B cell (primary cell): ENCODE measurements around the gene MCOLN3. TPM values are rescaled to one million over a fixed set of nuclear protein-coding genes. Genes with fewer than 3 reads are reported as not detected.

Source experiments
- ATAC-seq: fragments of 200-7000 bp; cut with Tn5 transposase; one replicate; pipeline ENCODE4 v1.10.0; 2021; ENCODE audit warnings: low read depth, mild to moderate bottlenecking, moderate number of reproducible peaks, moderate library complexity
- CTCF ChIA-PET: fragments of 350-600 bp; sonication (Branson Sonifier 250); formaldehyde crosslinking; loops from one replicate; lab custom pipeline; 2021; ENCODE audit warnings: antibody characterized with exemption, inconsistent platforms; lab: Charles Lee
- POLR2A ChIA-PET: fragments of 350-600 bp; sonication (Branson Sonifier 250); formaldehyde crosslinking; loops from one replicate; lab custom pipeline; 2021; ENCODE audit warnings: antibody characterized with exemption; lab: Charles Lee
- DNase-seq: peaks from one replicate; pipeline ENCODE4 v3.0.0; 2013
- H2AFZ ChIP-seq: 2 replicates; pipeline ENCODE4 v1.6.1; 2012; ENCODE audit warnings: mild to moderate bottlenecking, low read depth, low read length; ENCODE audit not compliant: insufficient read depth, poor library complexity, severe bottlenecking
- H3K27ac ChIP-seq, 2 donors: 1 replicate in 1 of 2; 2 replicates in 1 of 2; pipeline ENCODE4 v1.5.1; 2012 to 2013; ENCODE audit warnings: low read length in 2 of 2, mild to moderate bottlenecking in 2 of 2, moderate library complexity in 1 of 2
- H3K27me3 ChIP-seq, 4 experiments: fragments of 200-600 bp in 1 of 4; sonication (generic) in 1 of 4; replicated peaks in 1 of 4; 1 replicate in 2 of 4; 2 replicates in 2 of 4; pipeline versions ENCODE4 v1.6.1 to v1.7.0; 2013 to 2016; ENCODE audit warnings: low read length in 3 of 4, mild to moderate bottlenecking in 2 of 4, mixed read lengths in 1 of 4, moderate library complexity in 1 of 4; ENCODE audit not compliant: insufficient read depth in 4 of 4, control insufficient read depth in 3 of 4; ENCODE audit errors: control extremely low read depth in 1 of 4
- H3K36me3 ChIP-seq, 2 experiments: replicated peaks in 1 of 2; 1 replicate in 1 of 2; 2 replicates in 1 of 2; pipeline versions ENCODE4 v1.6.1 to v1.7.1; 2013; ENCODE audit warnings: low read length in 1 of 2; ENCODE audit not compliant: insufficient read depth in 2 of 2, control insufficient read depth in 1 of 2; ENCODE audit errors: control extremely low read depth in 1 of 2, extremely low read depth in 1 of 2
- H3K4me1 ChIP-seq, 2 donors: fragments of 200-600 bp in 1 of 2; sonication (generic) in 1 of 2; 1 replicate in 1 of 2; 2 replicates in 1 of 2; pipeline versions ENCODE4 v1.5.1 to v1.6.1; 2013 to 2017; ENCODE audit warnings: low read length in 2 of 2; ENCODE audit not compliant: control insufficient read depth in 2 of 2, insufficient read depth in 2 of 2
- H3K4me2 ChIP-seq: replicated peaks from 2 replicates; pipeline ENCODE3; 2012; ENCODE audit warnings: mild to moderate bottlenecking, low read depth, low read length; ENCODE audit not compliant: poor library complexity, severe bottlenecking
- H3K4me3 ChIP-seq, 5 experiments: fragments of 200-600 bp in 1 of 5; sonication (generic) in 1 of 5; 1 replicate in 3 of 5; 2 replicates in 2 of 5; pipeline versions ENCODE4 v1.5.1 to v1.7.0; 2011 to 2016; ENCODE audit warnings: low read length in 4 of 5, mild to moderate bottlenecking in 4 of 5, low read depth in 2 of 5, control low read depth in 1 of 5, moderate library complexity in 1 of 5; ENCODE audit not compliant: insufficient read depth in 1 of 5; ENCODE audit errors: control extremely low read depth in 1 of 5, extremely low read depth in 1 of 5
- H3K79me2 ChIP-seq: fragments of 200-600 bp; sonication (generic); one replicate; pipeline ENCODE4 v1.6.0; 2016; ENCODE audit warnings: low read length; ENCODE audit not compliant: control insufficient read depth, insufficient read depth
- H3K9ac ChIP-seq: fragments of 200-600 bp; sonication (generic); 2 replicates; pipeline ENCODE4 v1.6.1; 2017; ENCODE audit warnings: mild to moderate bottlenecking, low read length, moderate library complexity
- H3K9me3 ChIP-seq, 3 donors: one replicate each; pipeline versions ENCODE4 v1.6.1 to v1.7.1; 2013; ENCODE audit warnings: low read length in 2 of 3; ENCODE audit not compliant: control insufficient read depth in 2 of 3, insufficient read depth in 1 of 3; ENCODE audit errors: control extremely low read depth in 1 of 3
- H4K20me1 ChIP-seq: 2 replicates; pipeline ENCODE4 v1.6.0; 2012; ENCODE audit warnings: mild to moderate bottlenecking, low read length; ENCODE audit not compliant: insufficient read depth, control insufficient read depth, poor library complexity, severe bottlenecking
- H3K27ac Mint-ChIP-seq: one replicate; pipeline ENCODE4 v1.8.0; 2021; ENCODE audit warnings: mixed read lengths
- H3K27me3 Mint-ChIP-seq: one replicate; pipeline ENCODE4 v1.8.0; 2021; ENCODE audit warnings: mixed read lengths
- H3K4me1 Mint-ChIP-seq: one replicate; pipeline ENCODE4 v1.8.0; 2021; ENCODE audit warnings: mixed read lengths
- H3K4me3 Mint-ChIP-seq: one replicate; pipeline ENCODE4 v1.8.0; 2021; ENCODE audit warnings: mixed read lengths
- H3K9me3 Mint-ChIP-seq: one replicate; pipeline ENCODE4 v1.8.0; 2022; ENCODE audit warnings: mixed read lengths; ENCODE audit not compliant: insufficient read depth
- CTCF ChIP-seq: fragments of 200-600 bp; IDR thresholded peaks from one replicate; pipeline ENCODE4 v1.8.0; 2022; ENCODE audit warnings: antibody characterized with exemption, mild to moderate bottlenecking
- EZH2 ChIP-seq: IDR thresholded peaks from 2 replicates; pipeline ENCODE4 v1.6.1; 2012; ENCODE audit warnings: borderline replicate concordance, low read depth, mild to moderate bottlenecking, moderate library complexity, low read length; ENCODE audit not compliant: insufficient read depth, poor library complexity, severe bottlenecking
- WGBS: methylation state at CpG from one replicate; pipeline ENCODE4 v1.1.5; 2013; ENCODE audit warnings: missing lambda C conversion rate; ENCODE audit not compliant: insufficient coverage; 5-methylcytosine and 5-hydroxymethylcytosine counted together
- intact Hi-C: fragments of 100-400 bp; cut with micrococcal nuclease; formaldehyde crosslinking; loops from one replicate; pipeline ENCODE4 v1.10.0; 2022
- polyA plus RNA-seq: library from polyadenylated mRNA; depleted of rRNA; stranded (reverse); fragments of >200 nt; gene quantifications from 2 replicates; pipeline ENCODE4 v1.2.3, GENCODE V29; 2012
- total RNA-seq, 2 donors: library from RNA; stranded (reverse); fragments of 120-200 nt in 1 of 2; gene quantifications; 1 replicate in 1 of 2; 2 replicates in 1 of 2; pipeline versions ENCODE4 v1.2.3 to v1.2.4, GENCODE V29; 2013 to 2022

Gene MCOLN3
- total and polyA plus RNA-seq, 2 donors (not counting 1 experiment from before 2014, with no cell fraction given), result 0.10 TPM; not detected in 1

DNA sequence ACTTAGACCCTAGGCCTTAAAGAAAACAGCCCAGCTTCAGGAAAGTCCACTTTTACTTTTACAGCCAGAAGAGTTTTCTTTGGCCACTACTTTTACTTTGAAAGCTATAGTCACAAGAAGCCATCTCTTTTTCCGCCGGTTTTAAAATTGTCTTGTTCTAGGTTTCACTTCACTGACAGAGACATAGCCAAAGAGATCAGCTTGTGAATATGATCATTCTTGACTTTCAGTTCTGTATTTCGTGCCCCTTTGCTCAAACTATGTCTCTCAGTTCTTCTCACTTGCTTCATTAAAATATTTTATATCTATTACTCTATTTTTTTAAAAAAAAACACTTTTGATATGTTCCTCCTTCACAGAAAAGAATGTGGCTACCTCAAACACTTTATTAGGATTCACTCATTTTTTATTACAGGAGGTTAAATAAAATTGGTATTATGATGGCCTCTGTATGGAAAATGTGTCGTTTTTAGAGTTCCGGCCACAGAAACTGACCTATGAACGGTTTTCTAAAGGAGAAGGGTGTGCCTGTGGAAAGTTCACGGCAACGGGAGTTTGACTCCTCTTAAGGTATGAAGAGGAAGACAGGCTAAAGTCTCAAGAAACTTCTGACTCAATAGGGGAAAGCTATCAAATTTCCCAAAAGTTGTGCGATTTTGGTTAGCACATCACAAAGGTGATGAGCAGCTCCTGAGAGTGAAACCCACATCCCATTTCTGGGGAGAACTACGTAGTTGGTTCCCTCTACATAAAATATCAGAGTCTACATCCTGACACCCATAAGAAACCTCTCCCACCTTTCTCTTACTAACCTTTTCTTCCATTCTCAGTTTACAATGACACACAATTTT lies 52.6 kb downstream of the MCOLN3 start:
- POLR2A ChIA-PET, result interaction anchor here (0.5 to 1.9 kb wide), 3 partner anchors 31 to 292 kb away, joined by 3 to 7 read pairs (median 4); partner anchors contain the start of gene BCL10
- peak overlapping the region in 4 of 5 experiments; percentile 35 to 78 (median 62) for H3K4me3 ChIP-seq
- peak overlapping the region; percentile 50 to 74 for H3K27ac ChIP-seq
- 29% methylated on average over 7 of the region's 10 CpGs for WGBS
- peaks cover 58 to 61% of the 10 kb centered on the region in 2 donors for H3K4me1 ChIP-seq
- peak overlapping the region; percentile 83 for H3K4me2 ChIP-seq
- H3K9me3 Mint-ChIP-seq, result no peaks in the 10 kb centered on the region
- ATAC-seq, result peak; percentile 52
- peaks cover 62% of the 10 kb centered on the region for H3K4me1 Mint-ChIP-seq
- H3K27me3 ChIP-seq, result peaks cover 0 to 10% (median 1%) of the 10 kb centered on the region in 4 experiments
- peak overlapping the region; percentile 84 for H3K27ac Mint-ChIP-seq
- no peaks in the 10 kb centered on the region for H3K27me3 Mint-ChIP-seq
- TF ChIP-seq EZH2, result no peak
- no peak for TF ChIP-seq CTCF
- no peaks in the 10 kb centered on the region for H3K36me3 ChIP-seq
- H3K9ac ChIP-seq, result peak overlapping the region; percentile 75
- H3K9me3 ChIP-seq, result peaks cover 0 to 1% (median 0%) of the 10 kb centered on the region in 3 donors
- intact Hi-C loops, result loop anchor here (2.0 to 10.0 kb wide), 8 partner anchors 23 to 1619 kb away; partner anchors contain the start of genes MCOLN3, RPF1, SSX2IP and SYDE2
- CTCF ChIA-PET, result interaction anchor here (0.9 to 4.0 kb wide), 5 partner anchors 23 to 280 kb away, joined by 3 to 53 read pairs (median 7); no protein-coding TSS in a partner anchor
- H4K20me1 ChIP-seq, result no peaks in the 10 kb centered on the region
- peaks cover 4% of the 10 kb centered on the region for H3K79me2 ChIP-seq
- peak overlapping the region; percentile 61 for H2AFZ ChIP-seq
- peak overlapping the region; percentile 85 for H3K4me3 Mint-ChIP-seq
- peak; percentile 72 for DNase-seq
